Dermis microvascular lymphatic vessel endothelial cell (primary cell): ENCODE measurements around the gene SMIM28. TPM values are rescaled to one million over a fixed set of nuclear protein-coding genes. Genes with fewer than 3 reads are reported as not detected.

ENCODE experiments used
- DNase-seq, 2 donors: peaks; one replicate each; pipeline versions ENCODE4 v3.0.0 to v3.0.0-alpha.2; 2010; ENCODE audit warnings: low read depth in 2 of 2
- total RNA-seq: library from RNA; depleted of rRNA; stranded (reverse); fragments of >200 nt; gene quantifications from 2 replicates; pipeline ENCODE4 v1.2.1, GENCODE V29; 2014

Gene SMIM28
- total RNA-seq, 1 donor from 2014 or later, result not detected

DNA sequence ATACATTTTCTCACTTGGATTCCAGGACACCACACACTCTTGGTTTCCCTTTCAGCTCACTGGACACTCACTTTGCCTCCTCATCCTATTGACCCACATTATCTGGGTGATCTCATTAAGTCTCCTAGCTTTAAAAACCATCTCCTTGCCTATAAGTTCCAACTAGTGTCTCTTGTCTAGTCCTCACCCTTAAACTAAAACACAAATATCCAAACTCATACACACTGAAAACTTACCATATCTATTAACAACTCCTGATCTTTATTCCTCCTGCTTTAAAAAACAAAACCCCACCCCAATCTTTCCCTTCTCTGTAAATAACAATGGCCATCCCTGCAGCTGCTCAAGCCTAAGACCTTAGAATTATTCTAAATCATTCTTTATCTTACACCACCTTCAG lies 3.5 kb upstream of the SMIM28 start:
- no peak for DNase-seq

DNA sequence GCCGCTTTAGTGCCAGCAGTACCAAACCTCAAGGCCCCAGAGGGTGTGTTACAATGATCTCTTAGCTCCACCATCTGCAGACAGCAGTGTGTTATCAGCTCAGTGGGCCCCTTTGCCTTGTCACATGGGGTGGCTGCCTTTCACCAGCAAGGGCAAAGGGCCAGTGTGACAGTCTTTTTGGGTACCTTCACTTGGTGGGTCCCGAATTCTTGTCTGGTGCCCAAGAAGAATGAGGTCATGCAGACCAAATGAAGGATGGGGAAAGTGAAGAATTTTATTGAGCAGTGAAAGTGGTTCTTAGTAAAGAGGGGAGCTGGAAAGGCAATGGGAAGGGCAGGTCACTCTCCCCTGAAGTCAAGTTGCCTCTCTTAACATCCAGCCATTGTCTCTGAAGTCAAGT lies 2.9 kb upstream of the SMIM28 start:
- no peak for DNase-seq

DNA sequence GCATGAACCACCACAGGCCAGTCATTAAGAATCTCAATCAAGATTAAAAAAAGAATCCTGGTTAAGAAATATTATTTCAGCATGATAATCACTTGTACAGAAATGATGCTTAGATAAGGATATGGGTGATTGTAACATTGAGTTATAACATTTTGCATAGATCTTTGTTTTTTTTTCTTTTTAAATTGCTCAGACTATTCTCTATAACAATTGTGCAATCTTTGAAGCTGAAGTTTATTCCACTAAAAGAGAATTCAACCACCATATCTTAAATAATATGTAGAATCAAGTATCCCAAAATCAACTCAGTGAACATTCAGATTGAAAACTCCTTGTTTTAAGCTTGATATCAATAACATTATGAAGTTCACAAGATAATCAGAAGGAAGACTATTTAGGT lies 663 bp upstream of the SMIM28 start:
- DNase-seq, result no peak

DNA sequence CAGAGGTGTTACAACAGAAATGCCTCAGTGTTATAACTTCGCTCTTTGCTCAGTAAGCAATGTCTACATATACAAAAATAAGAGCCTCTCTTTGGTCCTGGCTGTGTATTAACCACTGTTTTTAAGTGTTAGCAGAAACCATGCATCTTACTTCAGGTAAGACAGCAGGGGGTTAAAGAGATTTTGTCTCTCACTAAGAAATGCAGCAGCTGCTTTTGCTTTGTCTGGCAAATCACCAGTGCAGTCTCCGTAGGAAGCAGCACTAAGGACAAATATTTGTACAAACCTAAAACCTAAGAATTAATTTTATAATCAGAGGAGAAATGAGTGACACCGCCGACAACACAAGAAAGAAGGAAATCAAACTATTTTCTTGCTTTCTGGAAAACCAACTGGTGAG lies 758 bp downstream of the SMIM28 start:
- no peak for DNase-seq

DNA sequence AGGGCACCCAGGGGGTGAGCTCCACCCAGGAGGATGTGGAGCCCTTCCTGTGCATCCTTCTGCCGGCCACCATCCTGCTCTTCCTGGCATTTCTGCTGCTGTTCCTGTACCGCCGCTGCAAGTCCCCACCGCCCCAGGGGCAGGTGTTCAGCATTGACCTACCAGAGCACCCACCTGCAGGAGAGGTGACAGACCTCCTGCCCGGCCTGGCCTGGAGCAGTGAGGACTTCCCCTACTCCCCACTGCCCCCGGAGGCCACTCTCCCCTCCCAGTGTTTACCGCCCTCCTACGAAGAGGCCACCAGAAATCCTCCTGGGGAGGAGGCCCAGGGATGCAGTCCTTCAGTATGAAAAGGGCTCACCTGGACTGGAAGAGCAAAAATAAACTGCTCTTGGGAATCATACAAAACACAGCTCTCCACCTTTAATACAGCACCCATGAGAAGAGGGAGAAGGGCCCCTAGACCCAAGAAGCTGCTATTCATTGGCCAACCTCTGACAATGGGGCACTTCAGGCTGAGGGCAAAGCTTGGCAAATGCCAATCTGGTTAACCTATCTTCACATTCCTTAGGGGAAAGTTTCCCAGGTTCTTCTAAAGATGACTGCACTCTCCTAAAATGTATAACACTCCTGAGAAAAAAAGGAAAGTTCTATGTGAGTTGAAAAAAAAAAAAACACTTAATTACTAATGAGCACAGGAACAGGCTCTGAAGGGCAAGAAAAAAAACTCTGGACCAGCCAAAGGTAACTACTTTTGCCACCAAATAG lies 5.0 kb downstream of the SMIM28 start:
- DNase-seq, result no peak

DNA sequence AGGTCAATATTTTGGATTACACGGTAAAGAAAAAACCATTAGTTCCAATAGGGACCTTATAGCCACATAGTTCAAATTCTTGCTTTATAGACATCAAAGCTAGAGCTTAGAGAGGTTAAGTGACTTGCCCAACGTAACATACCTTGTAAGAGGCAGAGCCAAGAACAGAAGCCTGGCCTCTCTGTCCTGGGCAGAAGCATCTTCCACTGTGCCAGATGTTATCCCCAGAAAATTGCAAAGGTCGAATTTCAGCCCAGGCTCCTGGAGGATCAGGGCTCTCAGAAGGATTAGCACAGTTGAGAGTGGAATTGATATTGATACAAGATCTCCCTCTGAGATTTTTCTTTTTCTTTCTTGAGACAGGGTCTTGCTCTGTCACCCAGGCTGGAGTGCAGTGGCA lies 6.1 kb downstream of the SMIM28 start:
- no peak for DNase-seq

DNA sequence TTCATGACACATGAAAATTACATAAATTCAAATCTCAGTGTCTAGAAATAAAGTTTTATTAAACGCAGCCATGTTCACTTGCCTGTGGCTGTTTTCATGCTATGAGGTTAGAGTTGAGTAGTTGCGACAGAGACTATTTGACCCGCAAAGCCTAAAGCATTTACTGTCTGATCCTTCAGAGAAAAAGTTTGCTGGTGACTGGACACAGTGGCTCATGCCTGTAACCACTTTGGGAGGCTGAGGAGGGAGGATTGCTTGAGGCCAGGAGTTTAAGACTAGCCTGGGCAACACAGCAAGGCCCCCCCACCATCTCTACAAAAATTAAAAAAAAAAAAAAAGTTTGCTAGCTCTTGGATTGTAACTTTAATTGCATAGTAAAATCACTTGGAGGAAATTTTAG lies 9.2 kb downstream of the SMIM28 start:
- no peak for DNase-seq

DNA sequence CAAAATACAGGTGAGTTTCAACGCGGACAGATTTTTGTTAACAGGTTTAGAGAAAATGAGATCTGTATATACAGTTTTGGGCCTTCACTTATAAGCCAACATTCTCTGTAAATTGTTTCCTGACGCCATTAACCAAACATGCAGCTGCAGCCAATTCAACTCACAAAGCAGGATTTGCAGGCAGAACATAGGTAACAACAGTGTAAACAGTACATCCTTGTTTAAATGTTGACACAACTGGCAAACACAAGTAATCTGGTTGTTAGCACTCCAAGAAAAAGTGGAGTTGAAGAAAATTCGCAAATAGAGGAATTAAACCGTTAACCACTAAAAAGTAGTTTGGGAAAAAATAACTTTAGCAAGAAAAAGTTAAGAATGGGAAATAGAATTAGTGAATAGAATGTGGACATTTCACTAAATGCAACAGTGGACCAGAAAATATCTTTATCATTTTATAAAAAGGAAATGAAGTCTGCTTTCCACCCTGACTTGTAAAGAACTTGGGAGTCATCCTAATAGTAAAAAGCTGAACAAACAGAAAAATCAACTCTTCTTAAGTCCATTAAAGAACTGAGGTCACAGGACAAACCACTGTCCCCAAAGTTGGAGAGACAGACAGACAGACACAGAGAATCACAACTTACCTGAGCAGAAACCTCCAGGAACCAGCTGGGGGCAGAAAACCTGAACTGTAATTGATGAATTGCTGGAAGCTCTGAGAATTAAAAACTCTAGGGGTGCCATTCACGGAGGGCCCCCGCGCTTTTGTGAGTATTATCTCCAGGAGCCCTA lies 10.1 kb downstream of the SMIM28 start:
- no peak for DNase-seq

DNA sequence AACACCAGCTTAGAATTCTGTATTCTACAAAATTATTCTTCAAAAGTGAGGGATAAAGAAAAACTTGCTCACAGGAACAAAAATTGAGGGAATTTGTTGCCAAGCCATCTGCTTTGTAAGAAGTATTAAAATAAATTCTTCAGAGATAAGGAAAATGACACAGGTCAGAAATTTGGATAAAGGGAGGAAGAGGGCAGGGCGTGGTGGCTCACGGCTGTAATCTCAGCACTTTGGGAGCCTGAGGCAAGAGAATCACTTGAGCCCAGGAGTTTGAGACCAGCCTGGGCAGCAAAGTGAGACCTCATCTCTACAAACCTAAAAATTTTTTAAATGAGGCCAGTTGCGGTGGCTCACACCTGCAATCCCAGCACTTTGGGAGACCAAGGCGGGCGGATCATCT lies 11.8 kb downstream of the SMIM28 start:
- DNase-seq, result no peak

DNA sequence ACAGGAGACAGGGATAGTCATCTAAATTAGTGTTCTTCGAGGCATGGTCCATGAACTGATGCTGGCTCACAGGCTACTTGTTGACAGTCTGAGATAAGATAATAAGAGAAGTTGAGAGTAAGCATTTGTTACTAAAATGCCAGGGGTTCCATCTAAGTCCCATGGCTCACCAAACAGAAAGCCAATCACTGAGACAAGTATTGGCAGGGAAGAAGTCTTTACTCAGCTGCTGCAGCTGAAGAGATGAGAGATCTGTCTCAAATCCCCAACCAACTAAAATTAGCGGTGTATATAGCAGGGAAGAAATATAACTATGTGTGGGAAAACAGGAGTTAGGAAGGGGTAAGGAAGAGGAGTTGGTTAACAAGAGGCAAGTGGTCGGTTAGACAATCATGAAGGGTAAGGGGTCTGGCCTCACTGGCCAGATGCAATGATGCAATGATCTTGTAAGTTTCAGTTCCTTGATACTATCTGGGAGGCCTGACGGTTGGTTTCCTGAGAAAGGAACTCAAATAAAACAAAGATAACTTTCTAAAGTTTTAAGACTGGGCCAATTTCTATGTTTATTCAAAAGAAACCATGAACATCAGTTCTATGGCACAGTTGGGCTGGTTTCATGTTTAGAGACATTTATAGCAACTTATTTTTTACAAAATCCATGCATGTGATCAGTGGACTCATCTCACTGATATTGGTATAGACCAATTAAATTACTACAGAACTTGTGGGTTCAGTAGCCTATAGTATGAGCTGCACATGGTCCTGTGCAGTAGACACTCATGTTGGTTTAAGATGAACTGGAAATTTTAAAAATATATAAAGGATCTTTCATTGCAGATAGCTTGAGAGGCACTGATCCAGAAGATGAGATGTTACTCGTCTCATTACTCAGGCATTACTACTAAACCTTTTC lies 16.4 kb downstream of the SMIM28 start:
- DNase-seq, result no peak

DNA sequence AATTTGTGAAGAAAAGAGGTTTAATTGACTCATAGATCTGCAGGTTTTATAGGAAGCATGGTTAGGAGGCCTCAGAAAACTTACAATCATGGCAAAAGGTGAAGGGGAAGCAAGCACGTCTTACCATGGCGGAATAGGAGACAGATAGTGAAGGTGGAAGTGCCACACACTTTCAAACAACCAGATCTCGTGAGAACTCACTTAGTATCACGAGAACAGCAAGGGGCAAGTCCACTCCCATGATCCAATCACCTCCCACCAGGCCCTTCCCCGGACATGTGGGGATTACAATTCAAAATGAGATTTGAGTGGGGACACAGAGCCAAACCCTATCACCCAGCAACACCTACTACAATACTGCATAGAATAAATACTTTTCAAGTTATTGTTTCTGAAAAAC lies 19.0 kb downstream of the SMIM28 start:
- DNase-seq, result no peak

DNA sequence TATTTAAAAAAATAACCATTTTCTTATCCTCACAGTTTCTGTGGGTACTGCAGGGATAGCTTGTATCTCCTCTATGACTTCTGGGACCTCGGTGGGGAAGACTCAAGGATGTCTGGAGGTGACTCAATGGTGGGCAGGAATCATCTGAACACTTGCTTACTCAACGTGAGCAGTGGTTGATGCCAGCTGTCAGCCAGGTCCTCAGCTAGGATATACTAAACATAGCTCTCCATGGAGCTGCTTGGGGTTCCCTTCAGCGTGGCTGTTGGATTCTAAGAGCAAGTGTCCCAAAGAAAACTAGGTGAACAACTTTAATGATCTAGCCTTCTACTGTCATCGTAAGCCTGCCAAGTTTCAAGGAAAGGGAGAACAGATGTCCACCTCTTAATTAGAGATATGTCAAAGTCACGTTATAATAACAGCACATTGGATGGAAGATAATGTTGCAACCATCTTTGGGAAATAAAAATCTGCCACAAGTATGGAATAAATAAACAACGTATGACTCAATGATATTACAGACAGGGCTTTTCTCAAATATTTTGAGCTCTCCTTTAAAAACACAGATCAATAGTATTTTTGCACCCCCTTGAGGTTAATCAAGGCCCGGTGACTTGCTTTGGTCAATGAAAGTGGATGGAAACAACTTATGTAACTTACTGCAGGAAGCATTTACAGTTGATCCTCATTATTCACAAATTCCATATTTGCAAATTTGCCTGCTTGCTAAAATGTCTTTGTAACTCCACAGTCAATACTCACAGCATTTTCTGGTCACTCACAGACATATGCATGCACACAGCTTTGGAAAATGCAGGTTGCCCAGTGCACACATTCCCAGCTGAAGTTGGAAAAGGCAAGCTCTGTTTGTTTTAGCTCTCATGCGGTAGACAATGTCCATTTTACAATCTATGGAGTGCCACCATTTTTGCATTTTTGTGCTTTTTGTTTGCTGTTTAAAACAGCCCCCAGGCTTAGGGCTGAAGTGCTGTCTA lies 19.7 kb downstream of the SMIM28 start:
- no peak for DNase-seq

DNA sequence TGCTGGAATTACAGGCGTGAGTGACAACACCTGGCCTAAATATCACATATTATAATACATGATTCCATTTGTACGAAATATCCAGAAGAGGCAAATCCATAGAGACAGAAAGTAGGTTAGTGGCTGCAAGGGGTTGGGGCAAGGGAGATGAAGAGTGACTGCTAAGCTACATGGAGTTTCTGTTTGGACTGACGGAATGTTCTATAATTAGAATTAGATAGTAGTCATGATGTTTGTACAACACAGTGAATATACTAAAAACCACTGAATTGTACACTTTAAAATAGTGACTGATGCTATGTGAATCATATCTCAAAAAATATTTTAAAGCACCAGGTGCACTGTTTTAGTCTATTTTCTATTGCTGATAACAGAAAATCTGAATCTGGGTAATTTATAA lies 22.6 kb downstream of the SMIM28 start:
- no peak for DNase-seq

DNA sequence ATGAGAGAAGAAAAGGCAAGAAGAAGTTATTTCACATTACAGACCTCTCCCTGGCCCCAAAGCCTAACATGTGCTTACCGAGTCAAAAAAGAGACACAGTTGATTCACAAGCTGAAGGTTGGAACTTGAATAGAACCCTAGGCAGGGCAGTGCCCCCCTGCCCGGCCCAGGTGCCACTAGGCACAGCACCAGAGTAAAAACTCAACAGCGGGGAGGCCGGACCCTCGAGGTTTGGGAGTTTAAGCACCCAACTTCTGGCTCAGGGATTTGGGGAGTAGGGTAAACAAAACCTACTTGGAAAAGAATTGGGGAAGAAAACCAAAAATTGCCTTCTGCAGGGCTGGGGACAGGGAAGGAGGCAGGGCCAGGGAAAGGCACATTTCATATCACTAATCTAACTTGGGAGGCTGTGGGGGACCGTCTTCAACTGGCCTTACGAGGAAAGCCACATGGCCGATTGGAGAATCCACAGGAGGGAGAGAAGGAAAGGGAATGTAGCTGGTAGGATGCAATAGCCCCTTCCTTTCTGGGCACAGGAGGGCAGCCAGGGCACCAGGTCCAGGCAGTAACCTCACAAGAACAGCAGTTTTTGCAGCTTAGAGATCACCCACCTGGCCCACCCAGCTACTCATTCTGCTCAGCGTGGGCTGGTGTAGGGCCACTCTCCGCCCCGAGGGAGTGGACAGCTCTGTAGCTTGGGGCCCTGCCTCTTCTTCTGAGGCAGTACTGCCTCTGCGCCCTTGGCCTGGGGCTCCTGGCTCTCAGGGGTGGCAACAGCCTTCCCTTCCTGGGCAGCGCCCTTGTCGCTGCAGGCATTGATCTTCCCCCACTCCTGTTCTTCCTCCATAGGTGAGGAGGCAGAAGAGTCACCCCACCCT lies 24.5 kb downstream of the SMIM28 start:
- no peak for DNase-seq

DNA sequence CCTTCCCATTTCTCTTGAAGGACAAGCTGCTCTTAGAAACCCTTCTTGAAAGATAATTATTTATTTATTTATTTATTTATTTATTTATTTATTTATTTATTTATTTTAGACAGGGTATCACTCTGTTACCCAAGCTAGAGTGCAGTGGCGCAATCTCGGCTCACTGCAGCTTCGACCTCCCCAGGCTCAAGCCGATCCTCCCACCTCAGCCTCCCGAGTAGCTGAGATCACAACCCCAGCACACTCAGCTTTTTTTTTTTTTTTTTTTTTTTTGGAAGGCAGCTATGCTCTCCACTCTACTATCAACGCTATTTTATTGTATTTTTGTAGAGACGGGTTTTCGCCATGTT lies 25.1 kb downstream of the SMIM28 start:
- no peak for DNase-seq

DNA sequence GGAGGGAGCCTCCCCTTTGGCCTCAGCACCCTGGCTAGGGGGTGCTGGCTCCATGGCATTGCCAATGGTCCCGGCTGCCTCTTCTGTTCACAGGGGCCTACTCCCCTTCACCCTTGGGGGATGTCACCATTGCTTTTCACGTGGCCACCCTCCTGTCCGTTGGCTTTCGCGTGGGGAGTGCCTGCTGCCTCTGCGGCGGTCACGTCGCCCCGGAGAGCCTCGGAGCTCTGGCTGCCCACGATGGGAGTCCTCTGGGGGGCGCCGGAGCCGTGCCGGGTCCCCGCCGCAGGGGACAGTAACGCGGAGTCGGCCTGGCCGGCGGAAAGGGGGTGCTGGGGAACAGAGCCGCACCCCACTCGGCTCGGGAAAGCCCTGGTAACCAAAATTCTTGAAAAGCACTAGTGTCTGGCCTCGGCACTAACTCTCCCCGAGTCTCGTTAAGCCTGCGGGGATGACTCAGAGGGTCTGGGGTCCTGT lies 25.7 kb downstream of the SMIM28 start:
- DNase-seq, result peak in 1 of 2 donors; percentile 32

DNA sequence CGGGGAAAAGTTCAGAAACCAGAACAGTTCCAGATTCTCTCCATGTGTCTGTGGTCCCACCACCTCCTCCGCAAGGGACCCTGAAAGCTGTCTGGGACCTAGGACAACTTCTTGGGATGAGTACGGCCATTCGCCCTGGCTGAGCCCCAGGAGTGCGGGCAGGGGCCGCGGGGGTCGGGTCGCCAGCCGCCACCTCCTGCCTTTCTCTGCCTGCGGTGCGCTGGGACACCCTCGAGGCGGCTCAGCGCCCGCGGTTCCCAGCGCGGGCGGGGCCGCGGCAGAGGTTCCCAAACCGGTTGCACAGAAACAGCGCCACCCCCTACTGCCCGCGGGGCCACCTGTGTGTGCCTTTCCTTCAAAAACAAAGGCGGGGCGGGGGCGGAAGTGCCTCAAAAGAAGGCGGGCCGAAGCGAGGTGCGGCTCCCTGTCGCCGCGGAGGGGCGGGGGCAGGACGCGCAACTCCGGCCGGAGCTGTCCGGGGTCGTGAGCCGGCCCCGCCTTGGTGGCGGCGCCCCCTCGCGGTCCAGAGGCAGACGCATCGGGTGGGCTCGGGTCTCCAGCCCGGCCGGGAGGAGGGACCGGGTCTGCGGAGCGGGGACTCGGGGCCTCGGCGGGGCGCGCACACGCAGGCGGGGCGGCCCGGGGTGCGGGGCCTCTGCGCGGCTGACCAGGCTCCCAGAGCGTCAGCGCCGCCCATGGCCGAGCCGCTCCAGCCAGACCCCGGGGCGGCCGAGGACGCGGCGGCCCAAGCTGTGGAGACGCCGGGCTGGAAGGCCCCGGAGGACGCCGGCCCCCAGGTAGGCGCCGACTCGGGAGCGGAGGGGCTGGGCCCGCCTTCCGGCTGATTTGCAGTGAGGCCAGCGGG lies 26.3 kb downstream of the SMIM28 start, which contains the start of gene HEBP2:
TSS of gene HEBP2 (plus strand) at position 423 of the 865 bp plus-strand sequence. CDS start at position 696, 273 bp downstream.
- DNase-seq, result peak; percentile 36 to 88

DNA sequence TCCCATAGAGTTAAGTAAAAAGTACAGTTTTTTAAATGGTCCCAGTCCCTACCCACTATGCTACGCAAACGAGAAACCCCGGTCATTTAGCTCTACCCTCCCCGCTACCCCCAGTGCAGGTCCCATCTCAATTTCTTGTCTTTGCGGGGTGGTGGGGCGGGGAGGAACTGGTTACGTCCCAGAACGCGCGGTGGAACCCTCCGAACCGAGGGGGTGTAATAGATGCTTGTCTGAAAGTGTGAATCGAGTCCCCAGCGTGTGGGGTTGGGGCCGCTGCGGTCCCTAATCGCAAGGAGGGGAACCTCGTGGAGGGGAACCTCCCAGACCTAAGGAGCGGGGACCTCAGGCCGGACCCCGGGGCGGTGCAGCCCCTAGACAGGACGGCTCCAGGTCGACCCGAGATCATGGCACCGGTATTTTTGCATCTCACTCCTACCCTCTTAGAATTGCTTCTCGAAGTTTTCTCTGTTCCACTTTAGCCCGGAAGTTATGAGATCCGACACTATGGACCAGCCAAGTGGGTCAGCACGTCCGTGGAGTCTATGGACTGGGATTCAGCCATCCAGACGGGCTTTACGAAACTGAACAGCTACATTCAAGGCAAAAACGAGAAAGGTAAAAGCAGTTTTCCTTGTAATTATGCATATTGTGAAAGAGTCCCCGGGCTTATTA lies 27.1 kb downstream of the SMIM28 start:
- no peak for DNase-seq
